GM06990 (cell line): ENCODE measurements around the gene HOXA2.

Experiments
- DNase-seq: peaks from one replicate; pipeline ENCODE4 v3.0.0-alpha.2; 2011; ENCODE audit not compliant: insufficient read length; ENCODE audit errors: extremely low read depth
- H3K27me3 ChIP-seq: replicated peaks from 2 replicates; pipeline ENCODE4 v1.6.0; 2011; ENCODE audit warnings: low read length; ENCODE audit not compliant: control insufficient read depth, insufficient read depth
- H3K36me3 ChIP-seq: 2 replicates; pipeline ENCODE4 v1.5.1; 2011; ENCODE audit warnings: low read length; ENCODE audit not compliant: control insufficient read depth, insufficient read depth
- H3K4me3 ChIP-seq: replicated peaks from 2 replicates; pipeline ENCODE4 v1.5.1; 2011; ENCODE audit warnings: low read depth, mild to moderate bottlenecking, control low read depth, low read length
- CTCF ChIP-seq: IDR thresholded peaks from 2 replicates; pipeline ENCODE4 v1.5.1; 2011; ENCODE audit warnings: low read length, control low read depth, mild to moderate bottlenecking, inconsistent platforms; ENCODE audit not compliant: insufficient read depth, poor library complexity, severe bottlenecking

The HOXA2 gene

DNA sequence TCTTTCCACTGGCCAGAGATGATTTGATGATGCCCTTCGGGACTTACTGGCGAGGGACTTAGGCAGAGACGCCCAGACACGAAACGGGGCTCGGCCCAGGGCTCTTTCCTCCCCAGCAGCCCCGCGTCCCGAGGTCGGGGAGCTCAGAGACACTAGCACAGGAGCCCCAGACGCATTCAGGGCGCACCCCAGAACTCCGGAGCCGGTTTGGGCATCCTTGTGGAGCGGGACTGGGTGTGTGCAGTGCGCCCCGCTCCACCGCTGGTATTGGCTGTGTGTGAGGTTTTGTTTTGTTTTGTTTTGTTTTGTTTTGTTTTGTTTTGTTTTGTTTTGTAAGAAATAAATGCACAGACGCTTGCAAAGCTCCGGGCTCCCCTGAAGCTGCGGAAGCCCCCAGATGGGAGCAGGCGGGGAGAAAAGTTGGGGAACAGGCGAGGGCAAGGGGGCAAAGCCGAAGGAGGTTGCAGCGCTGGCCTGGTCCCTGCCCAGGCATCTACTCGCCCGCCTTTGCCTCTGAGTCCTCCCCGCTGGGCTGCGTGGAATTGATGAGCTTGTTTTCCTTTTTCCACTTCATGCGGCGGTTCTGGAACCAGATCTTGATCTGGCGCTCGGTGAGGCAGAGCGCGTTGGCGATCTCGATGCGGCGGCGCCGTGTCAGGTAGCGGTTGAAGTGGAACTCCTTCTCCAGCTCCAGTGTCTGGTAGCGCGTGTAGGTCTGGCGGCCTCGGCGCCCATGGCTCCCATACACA is 42.9 kb upstream of the HOXA2 start:
- DNase-seq = no peak
- no peak for TF ChIP-seq CTCF
- H3K4me3 ChIP-seq = no peak overlapping the region
- H3K27me3 ChIP-seq = peaks cover 2% of the 10 kb centered on the region; the same call in 1 of the 2 replicates
- H3K36me3 ChIP-seq = no peaks in the 10 kb centered on the region

- no peak for TF ChIP-seq CTCF
- H3K36me3 ChIP-seq = no peaks in the 10 kb centered on the region
- H3K27me3 ChIP-seq = peaks cover 2% of the 10 kb centered on the region; the same call in 1 of the 2 replicates
- no peak overlapping the region for H3K4me3 ChIP-seq
- no peak for DNase-seq
Observed at GRCh38 chr7:27144781-27145164, 42.3 kb upstream of the HOXA2 start.

DNA sequence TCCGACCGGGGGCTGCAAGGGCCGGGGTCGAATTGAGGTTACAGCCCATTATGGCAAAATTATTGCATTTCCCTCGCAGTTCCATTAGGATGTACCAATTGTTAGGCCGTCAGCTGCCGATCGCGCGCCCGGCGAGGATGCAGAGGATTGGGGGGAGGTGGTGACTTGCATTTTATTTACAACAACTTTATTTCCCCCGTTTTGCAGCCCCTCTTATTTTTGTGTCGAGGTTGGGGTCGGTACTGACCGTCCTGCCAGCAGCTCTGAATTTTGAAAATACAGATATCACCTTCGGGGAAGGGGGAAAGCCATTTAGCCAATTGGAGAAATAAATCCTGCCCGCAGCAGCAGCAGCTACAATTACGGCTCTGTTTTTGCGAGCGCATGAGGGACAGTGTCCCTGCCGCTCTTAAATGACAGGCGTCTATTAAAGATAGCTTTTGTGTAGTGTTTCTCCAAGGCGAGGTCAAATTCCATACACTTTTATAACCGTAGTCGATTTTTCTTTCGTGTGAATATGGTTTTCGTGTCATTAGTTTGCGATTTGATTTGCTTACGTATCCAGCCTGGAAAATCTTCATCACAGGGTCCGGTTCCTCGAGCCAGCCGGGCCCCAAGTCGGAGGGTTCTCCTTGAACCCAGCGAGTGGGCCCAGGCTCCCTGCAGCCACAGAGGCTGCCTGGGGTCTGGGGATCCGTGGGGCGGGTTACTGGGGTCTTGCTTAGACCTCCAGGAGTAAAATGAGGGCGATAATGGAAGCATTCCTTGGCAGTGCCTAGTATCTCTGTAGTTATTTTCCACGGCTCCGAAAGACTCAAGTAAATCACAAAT is 41.7 kb upstream of the HOXA2 start:
- peaks cover 2% of the 10 kb centered on the region; the same call in 1 of the 2 replicates for H3K27me3 ChIP-seq
- no peak overlapping the region for H3K4me3 ChIP-seq
- no peaks in the 10 kb centered on the region for H3K36me3 ChIP-seq
- no peak for DNase-seq
- TF ChIP-seq CTCF = no peak

DNA sequence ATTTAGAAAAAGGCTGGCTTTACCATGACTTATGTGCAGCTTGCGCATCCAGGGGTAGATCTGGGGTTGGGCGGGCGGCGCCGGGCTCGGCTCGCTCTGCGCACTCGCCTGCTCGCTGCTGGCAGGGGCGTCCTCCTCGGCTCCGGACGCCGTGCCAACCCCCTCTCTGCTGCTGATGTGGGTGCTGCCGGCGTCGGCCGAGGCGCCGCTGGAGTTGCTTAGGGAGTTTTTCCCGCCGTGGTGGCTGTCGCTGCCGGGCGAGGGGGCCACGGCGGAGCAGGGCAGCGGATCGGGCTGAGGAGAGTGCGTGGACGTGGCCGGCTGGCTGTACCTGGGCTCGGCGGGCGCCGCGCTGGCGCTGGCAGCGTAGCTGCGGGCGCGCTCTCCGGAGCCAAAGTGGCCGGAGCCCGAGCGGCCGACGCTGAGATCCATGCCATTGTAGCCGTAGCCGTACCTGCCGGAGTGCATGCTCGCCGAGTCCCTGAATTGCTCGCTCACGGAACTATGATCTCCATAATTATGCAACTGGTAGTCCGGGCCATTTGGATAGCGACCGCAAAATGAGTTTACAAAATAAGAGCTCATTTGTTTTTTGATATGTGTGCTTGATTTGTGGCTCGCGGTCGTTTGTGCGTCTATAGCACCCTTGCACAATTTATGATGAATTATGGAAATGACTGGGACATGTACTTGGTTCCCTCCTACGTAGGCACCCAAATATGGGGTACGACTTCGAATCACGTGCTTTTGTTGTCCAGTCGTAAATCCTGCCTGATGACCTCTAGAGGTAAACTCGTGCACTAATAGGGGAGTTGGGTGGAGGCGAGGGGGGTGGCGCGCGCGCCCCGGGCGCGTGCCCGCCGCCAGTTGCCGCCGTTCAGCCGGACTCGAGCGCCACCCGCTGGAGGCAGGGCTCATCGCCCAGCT is 40.8 kb upstream of the HOXA2 start, which contains the start of gene HOXA5:
HOXA5 (minus strand) TSS at position 659 of the 927 bp plus-strand sequence; CDS start at position 585, 74 bp downstream.
- Histone ChIP-seq H3K36me3 (no peaks in the 10 kb centered on the region), H3K4me3 (no peak within 1 kb of the TSS), H3K27me3 (peaks cover under 1% of the 10 kb centered on the region; the same call in 1 of the 2 replicates)
- no peak for DNase-seq
- no peak for TF ChIP-seq CTCF

GRCh38 chr7:27142580-27143022 is 40.1 kb upstream of the HOXA2 start:
- Histone ChIP-seq H3K27me3 (no peaks in the 10 kb centered on the region; the same call in 1 of the 2 replicates), H3K36me3 (no peaks in the 10 kb centered on the region), H3K4me3 (no peak overlapping the region)
- TF ChIP-seq CTCF = no peak
- no peak for DNase-seq
